HEK293 (cell line): ENCODE results near the gene POMP.

ENCODE experiments used
- CTCF ChIA-PET: fragments of 350-600 bp; formaldehyde crosslinking; extraction: SDS; loops from one replicate; lab custom pipeline; 2021; ENCODE audit warnings: antibody characterized with exemption; lab: Yijun Ruan, JAX
- POLR2A ChIA-PET: fragments of 300-600 bp; formaldehyde crosslinking; extraction: SDS; loops from one replicate; lab custom pipeline; 2020; ENCODE audit warnings: antibody characterized with exemption, inconsistent platforms; lab: Yijun Ruan, JAX
- H3K27ac ChIP-seq: fragments of 200-500 bp; sonication (Bioruptor generic); 2 replicates; pipeline ENCODE4 v1.5.1; 2014; ENCODE audit warnings: low read depth, low read length, control low read depth, inconsistent platforms; ENCODE audit errors: extremely low read depth
- H3K36me3 ChIP-seq, 2 experiments: fragments of 200-500 bp in 1 of 2; sonication (Bioruptor generic) in 1 of 2; 1 replicate in 1 of 2; 2 replicates in 1 of 2; pipeline ENCODE4 v1.5.1; 2014 to 2017; ENCODE audit warnings: inconsistent platforms in 2 of 2, low read length in 2 of 2; ENCODE audit not compliant: control insufficient read depth in 2 of 2, insufficient read depth in 1 of 2
- H3K4me1 ChIP-seq: fragments of 200-500 bp; sonication (Bioruptor generic); 2 replicates; pipeline ENCODE4 v1.5.1; 2014; ENCODE audit warnings: mild to moderate bottlenecking, low read length, inconsistent platforms; ENCODE audit not compliant: control insufficient read depth, insufficient read depth
- H3K4me3 ChIP-seq: 2 replicates; pipeline ENCODE4 v1.5.1; 2011; ENCODE audit warnings: low read depth, mild to moderate bottlenecking, control low read depth, low read length, moderate library complexity
- H3K9me3 ChIP-seq: fragments of 200-500 bp; sonication (Bioruptor generic); 2 replicates; pipeline ENCODE4 v1.5.1; 2014; ENCODE audit warnings: low read depth, low read length, inconsistent platforms; ENCODE audit not compliant: control insufficient read depth, insufficient read depth
- HOXA7 ChIP-seq: sonication (generic); formaldehyde crosslinking; IDR thresholded peaks from 2 replicates; pipeline ENCODE4 v1.8.1; 2022; ENCODE audit warnings: missing genetic modification reagents, borderline replicate concordance
- MEIS1 ChIP-seq: sonication (generic); formaldehyde crosslinking; IDR thresholded peaks from 2 replicates; pipeline ENCODE4 v1.8.1; 2022; ENCODE audit warnings: missing genetic modification reagents, mild to moderate bottlenecking, borderline replicate concordance
- SETDB1 ChIP-seq: IDR thresholded peaks from one replicate; pipeline ENCODE4 v1.6.1; 2017; ENCODE audit warnings: mild to moderate bottlenecking, low read length, moderate library complexity, mixed read lengths; ENCODE audit not compliant: insufficient read length
- ZBTB20 ChIP-seq: fragments of 450-650 bp; formaldehyde crosslinking; IDR thresholded peaks from 2 replicates; pipeline ENCODE4 v1.5.1; 2016; ENCODE audit warnings: missing biosample characterization, missing genetic modification characterization
- ZBTB7A ChIP-seq: fragments of 450-650 bp; formaldehyde crosslinking; IDR thresholded peaks from 2 replicates; pipeline ENCODE4 v1.5.1; 2016; ENCODE audit warnings: low read depth, missing biosample characterization, missing genetic modification characterization
- ZFP37 ChIP-seq: fragments of 450-650 bp; formaldehyde crosslinking; IDR thresholded peaks from 2 replicates; pipeline ENCODE4 v1.5.1; 2016; ENCODE audit warnings: missing biosample characterization, missing genetic modification characterization
- ZNF114 ChIP-seq: fragments of 450-650 bp; formaldehyde crosslinking; IDR thresholded peaks from 2 replicates; pipeline ENCODE4 v1.5.0; 2017; ENCODE audit warnings: missing biosample characterization, missing genetic modification characterization
- ZNF133 ChIP-seq: fragments of 450-650 bp; formaldehyde crosslinking; IDR thresholded peaks from 2 replicates; pipeline ENCODE4 v1.5.1; 2016; ENCODE audit warnings: missing biosample characterization, missing genetic modification characterization
- ZNF138 ChIP-seq: fragments of 450-650 bp; formaldehyde crosslinking; IDR thresholded peaks from 2 replicates; pipeline ENCODE4 v1.5.1; 2016; ENCODE audit warnings: missing biosample characterization, missing genetic modification characterization, borderline replicate concordance
- ZNF140 ChIP-seq: fragments of 450-650 bp; formaldehyde crosslinking; IDR thresholded peaks from 2 replicates; pipeline ENCODE4 v1.5.1; 2016; ENCODE audit warnings: missing biosample characterization, missing genetic modification characterization
- ZNF146 ChIP-seq: fragments of 450-650 bp; formaldehyde crosslinking; IDR thresholded peaks from 2 replicates; pipeline ENCODE4 v1.5.1; 2016; ENCODE audit warnings: missing biosample characterization, missing genetic modification characterization
- ZNF155 ChIP-seq: fragments of 450-650 bp; formaldehyde crosslinking; IDR thresholded peaks from 2 replicates; pipeline ENCODE4 v1.5.1; 2016; ENCODE audit warnings: missing biosample characterization, missing genetic modification characterization
- ZNF174 ChIP-seq: fragments of 450-650 bp; formaldehyde crosslinking; IDR thresholded peaks from 2 replicates; pipeline ENCODE4 v1.5.0; 2017; ENCODE audit warnings: missing biosample characterization, mild to moderate bottlenecking, missing genetic modification characterization
- ZNF221 ChIP-seq: fragments of 450-650 bp; formaldehyde crosslinking; IDR thresholded peaks from 2 replicates; pipeline ENCODE4 v1.5.1; 2017; ENCODE audit warnings: missing biosample characterization, missing genetic modification characterization, borderline replicate concordance
- ZNF23 ChIP-seq: fragments of 450-650 bp; formaldehyde crosslinking; IDR thresholded peaks from 2 replicates; pipeline ENCODE4 v1.5.1; 2016; ENCODE audit warnings: missing biosample characterization, missing genetic modification characterization, borderline replicate concordance
- ZNF24 ChIP-seq: fragments of 450-650 bp; formaldehyde crosslinking; IDR thresholded peaks from 2 replicates; pipeline ENCODE4 v1.5.1; 2016; ENCODE audit warnings: missing biosample characterization, missing genetic modification characterization
- ZNF248 ChIP-seq: fragments of 450-650 bp; formaldehyde crosslinking; IDR thresholded peaks from 2 replicates; pipeline ENCODE4 v1.5.1; 2017; ENCODE audit warnings: missing biosample characterization, missing genetic modification characterization
- ZNF366 ChIP-seq: fragments of 450-650 bp; formaldehyde crosslinking; conservative IDR thresholded peaks from 2 replicates; pipeline ENCODE4 v1.5.1; 2016; ENCODE audit warnings: missing biosample characterization, missing genetic modification characterization
- ZNF529 ChIP-seq: fragments of 450-650 bp; formaldehyde crosslinking; IDR thresholded peaks from 2 replicates; pipeline ENCODE4 v1.5.1; 2017; ENCODE audit warnings: missing genetic modification characterization, missing biosample characterization; ENCODE audit not compliant: insufficient replicate concordance
- ZNF610 ChIP-seq: fragments of 450-650 bp; formaldehyde crosslinking; IDR thresholded peaks from 2 replicates; pipeline ENCODE4 v1.5.1; 2016; ENCODE audit warnings: missing biosample characterization, missing genetic modification characterization, borderline replicate concordance
- ZNF624 ChIP-seq: fragments of 450-650 bp; formaldehyde crosslinking; IDR thresholded peaks from 2 replicates; pipeline ENCODE4 v1.5.1; 2017; ENCODE audit warnings: missing biosample characterization, missing genetic modification characterization
- ZNF664 ChIP-seq: fragments of 450-650 bp; formaldehyde crosslinking; IDR thresholded peaks from 2 replicates; pipeline ENCODE4 v1.5.1; 2016; ENCODE audit warnings: missing biosample characterization, missing genetic modification characterization
- ZNF785 ChIP-seq: fragments of 450-650 bp; formaldehyde crosslinking; IDR thresholded peaks from 2 replicates; pipeline ENCODE4 v1.5.1; 2016; ENCODE audit warnings: missing biosample characterization, missing genetic modification characterization
- ZSCAN23 ChIP-seq: fragments of 450-650 bp; formaldehyde crosslinking; IDR thresholded peaks from 2 replicates; pipeline ENCODE4 v1.5.1; 2016; ENCODE audit warnings: missing biosample characterization, missing genetic modification characterization
- TF ChIP-seq, protein P1 (sequence below): sonication (generic); formaldehyde crosslinking; IDR thresholded peaks from 2 replicates; pipeline ENCODE4 v1.8.1; 2022; ENCODE audit warnings: mild to moderate bottlenecking, moderate library complexity, missing genetic modification reagents

Gene POMP

DNA sequence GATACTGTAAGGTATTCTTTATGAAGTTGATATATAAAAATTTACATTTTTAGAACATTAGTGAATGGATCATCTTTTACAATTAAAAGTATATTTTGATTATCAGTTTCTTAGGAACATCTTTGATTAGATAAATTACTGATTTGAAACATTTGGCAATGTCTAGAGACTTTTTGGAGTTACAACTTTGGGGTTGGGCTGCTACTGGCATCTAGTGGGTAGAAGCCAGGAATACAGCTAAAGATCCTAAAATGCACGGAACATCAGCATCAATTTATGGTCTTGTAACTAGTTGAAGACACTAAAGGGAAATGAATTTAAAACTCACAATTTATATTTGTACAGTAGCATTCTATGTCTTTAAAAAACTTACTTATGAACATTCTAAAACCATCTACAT lies 19.9 kb downstream of the POMP start:
- ChIA-PET CTCF (interaction anchor here (0.9 to 2.6 kb wide), 2 partner anchors 8 to 118 kb away, joined by 4 to 6 read pairs; no protein-coding TSS in a partner anchor), POLR2A (no interaction called here)
- Histone ChIP-seq H3K9me3 (no peaks in the 10 kb centered on the region), H3K27ac (no peak overlapping the region), H3K4me3 (no peak overlapping the region), H3K4me1 (no peaks in the 10 kb centered on the region), H3K36me3 (peaks cover 20 to 59% of the 10 kb centered on the region in 2 experiments)
- TF ChIP-seq HOXA7 (no peak), ZNF529 (no peak), ZNF366 (no peak), ZNF133 (no peak), ZNF146 (tag by site-specific recombination) (no peak), ZNF785 (tag by site-specific recombination) (no peak), ZFP37 (tag by site-specific recombination) (no peak), ZNF138 (tag by site-specific recombination) (no peak), ZNF610 (tag by site-specific recombination) (no peak)

DNA sequence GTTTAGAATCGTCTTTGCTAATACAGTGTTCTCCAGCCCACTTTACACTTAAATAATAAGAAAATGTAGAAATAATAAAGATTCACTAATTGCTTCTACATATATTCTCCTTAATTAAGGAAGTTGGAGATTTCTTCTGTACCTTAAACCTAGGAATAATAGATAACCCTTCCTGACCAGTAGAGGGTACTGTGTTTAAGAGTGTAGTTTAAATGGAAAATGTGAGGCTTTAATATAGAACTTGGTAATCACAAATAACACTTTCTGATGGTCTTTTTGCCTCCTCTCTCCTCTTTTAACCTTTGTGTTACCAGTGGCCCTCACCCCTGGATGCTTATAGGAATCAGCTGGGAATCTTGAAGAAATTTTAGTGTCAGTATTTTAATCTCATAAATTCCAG lies 20.7 kb downstream of the POMP start:
- H3K4me1 ChIP-seq = no peaks in the 10 kb centered on the region
- H3K36me3 ChIP-seq = peaks cover 18 to 50% of the 10 kb centered on the region in 2 experiments
- H3K9me3 ChIP-seq = no peaks in the 10 kb centered on the region
- no peak overlapping the region for H3K27ac ChIP-seq
- CTCF ChIA-PET = interaction anchor here (0.6 to 2.6 kb wide), 12 partner anchors 8 to 693 kb away, joined by 3 to 7 read pairs (median 3); no protein-coding TSS in a partner anchor
- H3K4me3 ChIP-seq = no peak overlapping the region
- POLR2A ChIA-PET = no interaction called here
- TF ChIP-seq ZNF664 (tag by site-specific recombination) = no peak
- no peak for TF ChIP-seq HOXA7
- no peak for TF ChIP-seq ZNF221 (tag by site-specific recombination)
- TF ChIP-seq MEIS1 (CRISPR knock-in tag) = no peak
- no peak for TF ChIP-seq ZNF155 (tag by site-specific recombination)
- no peak for TF ChIP-seq ZSCAN23
- TF ChIP-seq SETDB1 = no peak
- no peak for TF ChIP-seq ZNF174 (tag by site-specific recombination)
- TF ChIP-seq, protein P1, sequence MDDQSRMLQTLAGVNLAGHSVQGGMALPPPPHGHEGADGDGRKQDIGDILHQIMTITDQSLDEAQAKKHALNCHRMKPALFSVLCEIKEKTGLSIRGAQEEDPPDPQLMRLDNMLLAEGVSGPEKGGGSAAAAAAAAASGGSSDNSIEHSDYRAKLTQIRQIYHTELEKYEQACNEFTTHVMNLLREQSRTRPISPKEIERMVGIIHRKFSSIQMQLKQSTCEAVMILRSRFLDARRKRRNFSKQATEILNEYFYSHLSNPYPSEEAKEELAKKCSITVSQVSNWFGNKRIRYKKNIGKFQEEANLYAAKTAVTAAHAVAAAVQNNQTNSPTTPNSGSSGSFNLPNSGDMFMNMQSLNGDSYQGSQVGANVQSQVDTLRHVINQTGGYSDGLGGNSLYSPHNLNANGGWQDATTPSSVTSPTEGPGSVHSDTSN (CRISPR knock-in tag) = no peak
- no peak for TF ChIP-seq ZNF114 (tag by site-specific recombination)
- TF ChIP-seq ZNF23 = no peak
- TF ChIP-seq ZNF24 (tag by site-specific recombination) = no peak
- TF ChIP-seq ZBTB20 (tag by site-specific recombination) = no peak
- no peak for TF ChIP-seq ZNF140 (tag by site-specific recombination)
- TF ChIP-seq ZNF248 (tag by site-specific recombination) = no peak
- TF ChIP-seq ZBTB7A (tag by site-specific recombination) = no peak

DNA sequence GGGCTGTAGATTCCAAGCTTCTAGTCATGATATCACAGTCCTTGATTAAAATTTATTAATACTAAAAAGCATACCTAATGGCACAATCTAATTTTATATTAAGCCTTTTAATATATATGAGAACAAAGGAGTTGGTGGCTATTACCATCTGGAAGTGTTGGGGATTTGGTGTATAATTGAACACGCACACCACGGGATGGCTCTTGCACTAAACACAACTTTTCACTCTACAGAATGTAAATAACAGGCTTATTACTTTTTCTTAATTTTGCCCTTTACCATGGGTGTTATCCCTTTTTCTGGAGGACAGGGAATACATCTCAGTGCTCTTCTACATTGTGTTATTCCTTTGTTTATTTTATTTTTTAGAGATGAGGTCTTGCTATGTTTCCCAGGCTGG lies 21.6 kb downstream of the POMP start:
- no peak for TF ChIP-seq ZNF114 (tag by site-specific recombination)
- TF ChIP-seq ZNF624 (tag by site-specific recombination) = no peak
- Histone ChIP-seq H3K27ac (no peak overlapping the region), H3K4me1 (no peaks in the 10 kb centered on the region), H3K9me3 (no peaks in the 10 kb centered on the region), H3K4me3 (no peak overlapping the region), H3K36me3 (peaks cover 15 to 41% of the 10 kb centered on the region in 2 experiments)
- CTCF ChIA-PET = interaction anchor here (0.6 to 2.6 kb wide), 12 partner anchors 9 to 692 kb away, joined by 3 to 7 read pairs (median 3); no protein-coding TSS in a partner anchor
- POLR2A ChIA-PET = no interaction called here
